Fibroblast of peridontal ligament (primary cell): ENCODE results near the gene HOXD11.

Experiments
- DNase-seq: peaks from one replicate; pipeline ENCODE4 v3.0.0-alpha.2; 2010; ENCODE audit errors: extremely low read depth

HOXD11 gene

DNA sequence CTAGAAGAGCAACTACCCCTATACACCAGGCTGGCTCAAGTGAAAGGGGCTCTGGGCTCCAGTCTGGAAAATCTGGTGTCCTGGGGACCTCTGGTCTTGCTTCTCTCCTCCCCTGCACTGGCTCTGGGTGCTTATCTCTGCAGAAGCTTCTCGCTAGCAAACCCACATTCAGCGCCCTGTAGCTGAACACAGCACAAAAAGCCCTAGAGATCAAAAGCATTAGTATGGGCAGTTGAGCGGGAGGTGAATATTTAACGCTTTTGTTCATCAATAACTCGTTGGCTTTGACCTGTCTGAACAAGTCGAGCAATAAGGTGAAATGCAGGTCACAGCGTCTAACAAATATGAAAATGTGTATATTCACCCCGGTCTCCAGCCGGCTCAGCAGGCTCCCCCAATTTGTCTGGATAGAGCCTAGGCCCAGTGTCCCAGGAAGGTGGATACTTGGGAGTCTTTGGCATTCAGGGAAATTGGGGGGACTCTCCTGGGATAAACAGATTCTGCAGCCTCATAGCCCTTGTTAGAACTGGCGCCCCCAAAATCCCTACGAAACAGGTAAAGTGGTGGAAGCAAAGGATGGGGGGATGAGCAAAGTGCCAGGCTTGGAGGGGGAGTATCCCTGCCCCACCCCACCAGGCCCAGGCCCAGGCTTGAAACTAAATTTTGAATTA lies 41.8 kb downstream of the HOXD11 start:
- DNase-seq, result no peak

DNA sequence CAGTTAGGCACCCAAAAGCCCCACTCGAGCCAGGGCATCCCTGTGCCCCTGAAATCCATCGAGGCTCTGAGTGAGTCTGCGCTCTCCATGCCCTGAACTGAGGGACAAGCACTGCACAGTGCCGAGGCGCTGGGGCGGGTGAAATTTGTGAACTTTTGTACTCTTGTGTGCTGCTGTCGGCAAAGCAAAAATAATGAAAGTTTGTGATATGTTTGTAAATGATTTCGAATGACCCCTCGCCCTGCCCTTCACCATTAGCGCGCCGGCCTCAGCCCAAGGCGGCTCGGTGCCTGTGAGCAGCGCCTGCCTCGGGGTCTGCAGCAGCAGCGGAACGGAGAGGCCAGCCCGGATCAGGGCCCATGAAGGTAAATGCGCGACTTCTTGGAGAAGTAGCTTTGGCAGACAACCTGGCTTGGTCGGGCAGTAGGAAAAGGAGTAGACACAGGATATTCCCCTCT lies 42.4 kb downstream of the HOXD11 start:
- no peak for DNase-seq

DNA sequence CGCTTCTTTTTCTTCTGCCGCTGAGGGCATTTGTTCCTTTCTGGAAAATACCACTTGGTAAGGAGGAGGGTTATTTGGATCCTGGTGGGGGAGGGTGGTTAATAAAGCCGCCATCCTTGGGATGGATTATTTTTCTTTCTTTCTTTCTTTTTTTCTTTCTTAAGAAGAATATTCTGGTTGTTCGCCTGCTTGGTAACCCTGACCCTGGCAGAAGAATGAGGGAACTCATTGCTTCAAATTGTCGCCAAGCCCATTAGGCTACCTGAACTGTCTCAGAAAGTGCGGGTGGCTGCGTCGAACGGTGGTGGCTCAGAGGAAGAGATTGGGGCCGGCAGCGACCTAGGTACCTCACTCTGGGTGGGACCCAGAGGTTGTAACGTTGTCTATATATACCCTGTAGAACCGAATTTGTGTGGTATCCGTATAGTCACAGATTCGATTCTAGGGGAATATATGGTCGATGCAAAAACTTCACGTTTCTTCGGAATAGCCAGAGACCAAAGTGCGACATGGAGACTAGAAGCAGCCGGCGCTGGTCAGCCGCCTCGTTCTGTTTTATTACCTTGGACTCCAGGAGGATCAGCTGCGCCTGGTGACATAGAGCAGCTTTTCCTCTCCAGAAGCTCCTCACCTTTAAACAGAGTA lies 43.0 kb downstream of the HOXD11 start:
- DNase-seq, result no peak

GRCh38 chr2:176150584-176151441 lies 43.7 kb downstream of the HOXD11 start:
- DNase-seq, result no peak

DNA sequence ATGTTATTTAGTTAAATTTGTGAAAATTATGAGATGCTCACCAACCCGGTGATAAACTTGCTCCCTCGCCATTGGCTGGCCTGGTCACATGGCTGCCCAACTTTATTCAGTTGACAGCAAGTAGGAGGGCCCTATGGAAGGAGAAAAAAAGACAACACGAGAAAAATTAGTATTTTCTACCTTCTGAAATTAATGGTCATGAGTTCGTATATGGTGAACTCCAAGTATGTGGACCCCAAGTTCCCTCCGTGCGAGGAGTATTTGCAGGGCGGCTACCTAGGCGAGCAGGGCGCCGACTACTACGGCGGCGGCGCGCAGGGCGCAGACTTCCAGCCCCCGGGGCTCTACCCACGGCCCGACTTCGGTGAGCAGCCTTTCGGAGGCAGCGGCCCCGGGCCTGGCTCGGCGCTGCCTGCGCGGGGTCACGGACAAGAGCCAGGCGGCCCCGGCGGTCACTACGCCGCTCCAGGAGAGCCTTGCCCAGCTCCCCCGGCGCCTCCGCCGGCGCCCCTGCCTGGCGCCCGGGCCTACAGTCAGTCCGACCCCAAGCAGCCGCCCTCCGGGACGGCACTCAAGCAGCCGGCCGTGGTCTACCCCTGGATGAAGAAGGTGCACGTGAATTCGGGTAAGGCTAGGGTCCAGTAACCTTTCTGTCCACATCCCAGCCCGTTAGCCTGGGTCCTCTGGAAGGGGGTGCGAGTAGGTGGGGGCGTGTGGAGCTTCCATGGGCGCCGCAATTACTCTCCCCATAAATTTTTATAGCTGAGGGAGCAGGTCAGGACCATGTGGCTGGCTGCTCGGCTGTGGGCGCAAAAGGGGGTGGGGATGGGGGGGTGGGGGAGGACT lies 44.6 kb downstream of the HOXD11 start, which contains the start of gene HOXD4:
Gene HOXD4, plus strand, starts transcription at position 109 of the 846 bp plus-strand sequence. Its CDS starts 84 bp downstream, at position 193.
- DNase-seq, result no peak

DNA sequence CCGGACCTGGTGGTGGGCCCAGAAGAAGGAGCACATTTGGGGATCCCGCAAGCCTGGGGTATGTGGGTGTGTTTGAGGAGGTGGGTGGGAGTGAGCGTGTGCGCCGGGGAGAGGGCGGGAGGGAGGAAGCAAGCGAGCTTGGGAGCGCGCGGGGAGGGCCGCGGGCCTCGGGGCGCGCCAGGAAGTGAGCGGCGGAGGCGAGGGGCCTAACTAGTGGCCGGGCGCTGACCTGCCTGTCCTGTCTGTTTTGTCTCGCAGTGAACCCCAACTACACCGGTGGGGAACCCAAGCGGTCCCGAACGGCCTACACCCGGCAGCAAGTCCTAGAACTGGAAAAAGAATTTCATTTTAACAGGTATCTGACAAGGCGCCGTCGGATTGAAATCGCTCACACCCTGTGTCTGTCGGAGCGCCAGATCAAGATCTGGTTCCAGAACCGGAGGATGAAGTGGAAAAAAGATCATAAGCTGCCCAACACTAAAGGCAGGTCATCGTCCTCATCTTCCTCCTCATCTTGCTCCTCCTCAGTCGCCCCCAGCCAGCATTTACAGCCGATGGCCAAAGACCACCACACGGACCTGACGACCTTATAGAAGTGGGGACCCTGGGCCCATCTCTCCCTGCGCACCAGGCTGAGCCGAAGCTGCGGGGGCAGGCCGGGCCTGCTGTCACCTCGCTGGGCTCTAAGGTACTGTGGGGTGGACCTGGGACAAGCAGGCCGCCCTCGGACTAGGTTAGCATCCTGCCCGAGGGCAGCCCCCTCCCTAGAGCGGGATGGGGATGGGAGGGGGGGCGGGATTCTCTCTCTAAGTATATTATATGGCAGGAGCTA lies 45.5 kb downstream of the HOXD11 start:
- no peak for DNase-seq

GRCh38 chr2:176154576-176155252 lies 47.6 kb downstream of the HOXD11 start:
- no peak for DNase-seq

GRCh38 chr2:176155356-176156044 lies 48.4 kb downstream of the HOXD11 start:
- no peak for DNase-seq

DNA sequence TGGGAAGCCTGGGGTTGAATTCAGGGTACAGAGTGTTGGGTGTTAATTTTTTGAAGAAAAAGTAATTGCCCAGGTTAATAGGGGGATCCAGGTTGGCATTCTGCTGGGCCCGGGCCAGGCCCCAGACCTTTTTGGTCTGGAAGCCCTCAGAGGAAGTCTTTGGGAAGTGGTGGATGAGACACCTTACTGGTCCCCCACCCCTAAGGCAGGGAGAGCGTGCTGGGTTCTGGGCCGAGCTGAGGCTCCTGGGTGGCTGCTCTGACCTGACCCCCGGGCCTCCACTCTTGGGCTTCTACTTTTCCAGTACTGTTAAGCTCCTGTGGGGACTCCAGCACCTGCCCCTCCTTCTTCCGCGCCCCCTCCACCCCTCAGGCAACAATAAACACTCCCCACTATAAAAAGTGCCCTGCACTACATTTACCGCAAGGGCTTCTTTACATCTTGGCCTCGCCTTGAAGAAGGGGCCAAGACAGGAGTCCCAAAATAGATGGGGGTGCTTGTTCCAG lies 49.3 kb downstream of the HOXD11 start:
- DNase-seq, result no peak

DNA sequence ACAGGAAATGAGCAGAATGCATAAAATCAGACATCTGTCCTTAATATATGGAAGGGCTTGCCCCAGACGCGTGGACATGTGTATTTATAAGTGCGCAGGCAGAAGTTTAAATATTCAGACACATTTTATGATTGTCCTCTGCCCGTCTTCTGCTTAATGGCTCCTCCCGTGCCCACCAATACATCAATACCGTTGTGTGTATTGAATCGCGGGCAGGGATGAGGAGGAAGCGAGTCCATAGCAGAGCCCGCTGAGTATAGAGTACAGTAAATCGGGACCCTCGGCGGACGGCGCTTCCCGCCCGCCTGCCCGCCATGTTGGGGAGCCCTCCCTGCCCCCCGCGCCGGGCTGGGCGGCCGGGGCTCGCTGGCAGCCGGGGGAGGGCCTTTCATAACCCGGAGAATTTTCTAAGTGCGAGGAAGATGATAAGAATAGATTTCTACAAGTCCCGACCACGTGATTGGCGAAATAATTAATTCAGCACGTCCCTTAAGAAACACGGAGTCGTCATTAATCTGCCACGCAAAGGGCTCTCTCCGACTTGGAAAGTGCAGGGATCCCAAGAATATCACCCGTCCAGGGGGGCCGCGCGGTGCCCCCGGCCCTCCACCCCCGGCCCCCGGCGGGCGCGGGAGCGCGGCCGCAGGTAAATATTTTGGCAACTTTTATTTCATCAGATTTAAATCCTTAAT lies 49.9 kb downstream of the HOXD11 start, which contains the start of gene HOXD3:
Gene HOXD3, plus strand, starts transcription at position 501 of the 692 bp plus-strand sequence. CDS start 11,808 bp downstream, outside the sequence.
- DNase-seq, result no peak

DNA sequence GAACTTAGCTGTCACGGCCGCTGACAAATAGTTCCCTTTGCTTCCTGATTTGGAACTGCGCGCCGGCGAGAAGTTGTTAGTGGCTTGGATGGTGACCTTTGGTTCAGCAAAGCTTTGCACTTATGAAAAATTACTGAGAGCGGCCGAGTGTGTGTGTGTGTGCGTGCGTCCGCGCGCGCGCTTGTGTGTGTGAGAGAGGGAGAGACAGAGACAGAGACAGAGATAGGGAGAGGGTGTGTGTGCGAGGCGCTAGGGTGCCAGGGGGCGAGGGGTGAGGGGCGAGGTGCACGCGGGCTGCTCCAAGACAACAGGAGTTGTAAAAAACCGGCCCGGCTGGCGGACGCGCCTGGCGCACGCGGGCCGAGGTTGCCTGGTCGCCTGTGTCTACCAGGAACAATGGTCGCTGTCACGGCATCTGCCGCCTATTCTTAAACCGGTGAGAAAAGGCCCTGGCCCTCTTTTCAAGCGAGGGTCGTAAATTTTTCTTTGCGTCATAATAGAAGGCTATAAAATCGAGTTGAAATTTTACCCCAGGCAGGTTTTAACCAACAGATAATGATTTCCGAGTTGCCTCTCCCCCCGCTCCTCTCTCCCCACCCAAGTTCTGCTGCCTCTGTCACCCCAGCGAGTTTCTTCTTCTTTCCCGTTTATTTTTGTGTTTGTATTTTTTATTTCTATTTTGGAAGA lies 50.6 kb downstream of the HOXD11 start:
- no peak for DNase-seq

DNA sequence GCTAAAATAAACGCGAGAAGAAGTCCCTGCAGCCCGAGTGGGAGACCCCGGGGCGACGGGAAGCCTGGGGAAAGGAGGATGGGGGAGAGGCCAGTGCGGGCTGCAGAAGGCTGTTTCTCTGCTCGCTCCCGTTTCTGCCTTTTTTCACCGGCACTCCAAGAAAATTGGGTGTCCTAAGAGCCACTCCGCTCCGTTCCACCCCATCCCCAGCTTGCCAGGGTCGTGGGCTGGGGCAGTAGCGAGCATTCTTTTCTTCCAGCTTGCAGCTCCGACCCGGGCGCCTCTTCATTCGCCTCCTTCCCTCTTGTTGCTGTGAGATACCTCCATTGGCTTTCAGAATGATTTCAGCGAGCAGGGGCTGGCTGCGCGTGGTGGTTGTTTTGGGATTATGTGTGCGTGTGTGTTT lies 51.1 kb downstream of the HOXD11 start:
- DNase-seq, result no peak

DNA sequence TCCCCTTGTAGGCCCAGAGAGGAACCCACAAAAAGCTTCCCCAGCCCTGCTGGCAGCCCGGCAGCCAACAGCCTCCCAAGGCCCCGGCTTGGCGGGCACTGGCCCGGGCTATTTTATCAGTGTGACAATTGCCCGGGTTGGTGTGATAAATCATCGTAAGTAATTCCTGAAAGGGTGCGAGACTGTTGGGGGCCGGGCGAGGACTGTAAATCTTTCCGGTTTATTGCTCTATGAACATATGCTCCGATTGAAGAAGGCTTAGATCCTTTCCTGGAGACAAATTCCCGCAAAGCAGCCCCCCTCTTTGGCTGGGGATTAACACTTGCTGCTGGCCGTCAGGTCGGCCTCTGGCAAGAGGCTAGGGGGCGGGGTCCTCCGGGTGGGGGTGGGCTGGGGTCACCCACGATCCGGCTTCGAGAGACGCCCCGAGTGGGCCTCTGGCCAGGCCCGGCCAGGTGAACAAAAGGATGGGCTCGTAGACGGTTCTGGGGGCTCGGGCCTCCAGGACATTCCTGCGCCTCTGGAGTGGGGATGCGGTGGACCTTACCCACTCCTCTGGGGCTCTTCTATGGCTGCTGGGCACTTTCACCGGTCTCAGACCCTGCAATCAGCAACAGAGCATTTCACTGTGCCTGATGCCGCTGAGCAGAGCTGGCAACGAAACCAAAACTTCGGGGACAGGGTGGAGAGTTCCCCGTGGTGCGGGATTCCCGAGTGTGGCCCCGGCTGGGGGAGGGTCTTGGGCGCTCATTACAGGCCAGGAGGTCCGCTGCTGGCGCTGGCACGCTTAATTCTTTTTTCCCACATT lies 52.0 kb downstream of the HOXD11 start:
- DNase-seq, result no peak
